ENCODE data around the gene A4GALT.
"Not testable (repeated sequence)": the region's sequence is repeated elsewhere in the genome, so short reads cannot be mapped to it uniquely, and the experiment has no call there.

A4GALT gene

DNA sequence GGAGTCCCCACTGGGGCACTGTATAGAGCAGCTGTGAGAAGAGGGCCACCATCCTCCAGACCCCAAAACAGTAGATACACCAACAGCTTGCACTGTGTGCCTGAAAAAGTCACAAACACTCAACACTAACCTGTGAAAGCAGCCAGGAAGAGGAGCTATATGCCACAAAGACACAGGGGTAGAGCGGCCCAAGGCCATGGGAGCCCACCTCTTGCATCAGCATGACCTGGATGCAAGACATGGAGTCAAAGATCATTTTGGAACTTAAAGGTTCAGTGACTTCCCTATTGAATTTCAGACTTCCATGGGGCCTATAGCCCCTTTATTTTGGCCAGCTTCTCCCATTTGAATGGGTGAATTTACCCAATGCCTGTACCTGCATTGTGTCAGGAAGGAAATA is 41.8 kb downstream of the A4GALT start:
- no peaks in the 10 kb centered on the region; the same call in 1 of the 2 replicates for H3K36me3 ChIP-seq (ENCODE audit: insufficient read depth, low read length)
- H3F3A ChIP-seq (ENCODE audit: insufficient read depth, low read length) = no peaks in the 10 kb centered on the region
- no peaks in the 10 kb centered on the region for H4K20me1 ChIP-seq (ENCODE audit: insufficient read depth, low read length)
- H3K4me2 ChIP-seq (ENCODE audit: low read length) = no peak overlapping the region
- H3K9me2 ChIP-seq (ENCODE audit: low read depth, low read length) = no peaks in the 10 kb centered on the region
- H2AFZ ChIP-seq (ENCODE audit: low read length) = no peak overlapping the region
- H3K79me2 ChIP-seq (ENCODE audit: insufficient read depth, low read length) = no peaks in the 10 kb centered on the region
- H3K9me3 ChIP-seq (ENCODE audit: low read length) = peaks cover 10% of the 10 kb centered on the region; the same call in 1 of the 2 replicates
- no peak overlapping the region for H3K4me3 ChIP-seq (ENCODE audit: low read depth, low read length, poor library complexity, severe bottlenecking)
- peaks cover 8% of the 10 kb centered on the region; the same call in 1 of the 2 replicates for H3K27me3 ChIP-seq (ENCODE audit: insufficient read depth, low read length)
- H3K4me1 ChIP-seq (ENCODE audit: insufficient read depth, low read length, severe bottlenecking) = no peaks in the 10 kb centered on the region
- H3K27ac ChIP-seq (ENCODE audit: low read depth, low read length, poor library complexity, severe bottlenecking) = no peak overlapping the region
- no peak overlapping the region for H3K9ac ChIP-seq (ENCODE audit: low read length)
- TF ChIP-seq, protein P1, sequence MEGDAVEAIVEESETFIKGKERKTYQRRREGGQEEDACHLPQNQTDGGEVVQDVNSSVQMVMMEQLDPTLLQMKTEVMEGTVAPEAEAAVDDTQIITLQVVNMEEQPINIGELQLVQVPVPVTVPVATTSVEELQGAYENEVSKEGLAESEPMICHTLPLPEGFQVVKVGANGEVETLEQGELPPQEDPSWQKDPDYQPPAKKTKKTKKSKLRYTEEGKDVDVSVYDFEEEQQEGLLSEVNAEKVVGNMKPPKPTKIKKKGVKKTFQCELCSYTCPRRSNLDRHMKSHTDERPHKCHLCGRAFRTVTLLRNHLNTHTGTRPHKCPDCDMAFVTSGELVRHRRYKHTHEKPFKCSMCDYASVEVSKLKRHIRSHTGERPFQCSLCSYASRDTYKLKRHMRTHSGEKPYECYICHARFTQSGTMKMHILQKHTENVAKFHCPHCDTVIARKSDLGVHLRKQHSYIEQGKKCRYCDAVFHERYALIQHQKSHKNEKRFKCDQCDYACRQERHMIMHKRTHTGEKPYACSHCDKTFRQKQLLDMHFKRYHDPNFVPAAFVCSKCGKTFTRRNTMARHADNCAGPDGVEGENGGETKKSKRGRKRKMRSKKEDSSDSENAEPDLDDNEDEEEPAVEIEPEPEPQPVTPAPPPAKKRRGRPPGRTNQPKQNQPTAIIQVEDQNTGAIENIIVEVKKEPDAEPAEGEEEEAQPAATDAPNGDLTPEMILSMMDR (IDR thresholded peaks at IDR 0.05; ENCODE audit: low read length) = no peak
- no peak for TF ChIP-seq EZH2 (IDR thresholded peaks at IDR 0.05; ENCODE audit: borderline replicate concordance, low read length)

GRCh38 chr22:42677936-42678335 is 42.7 kb downstream of the A4GALT start:
- H3K79me2 ChIP-seq (ENCODE audit: insufficient read depth, low read length); H2AFZ ChIP-seq (ENCODE audit: low read length); H3K9me3 ChIP-seq (ENCODE audit: low read length); H3K4me1 ChIP-seq (ENCODE audit: insufficient read depth, low read length, severe bottlenecking); H3K9ac ChIP-seq (ENCODE audit: low read length); H3K36me3 ChIP-seq (ENCODE audit: insufficient read depth, low read length); H3K27me3 ChIP-seq (ENCODE audit: insufficient read depth, low read length); H4K20me1 ChIP-seq (ENCODE audit: insufficient read depth, low read length); H3K4me3 ChIP-seq (ENCODE audit: low read depth, low read length, poor library complexity, severe bottlenecking); H3K4me2 ChIP-seq (ENCODE audit: low read length); H3K9me2 ChIP-seq (ENCODE audit: low read depth, low read length); H3F3A ChIP-seq (ENCODE audit: insufficient read depth, low read length); H3K27ac ChIP-seq (ENCODE audit: low read depth, low read length, poor library complexity, severe bottlenecking): not testable (repeated sequence)

- H3K9me2 ChIP-seq (ENCODE audit: low read depth, low read length) = no peaks in the 10 kb centered on the region
- H3K79me2 ChIP-seq (ENCODE audit: insufficient read depth, low read length) = no peaks in the 10 kb centered on the region
- peaks cover 5% of the 10 kb centered on the region for H3K4me1 ChIP-seq (ENCODE audit: insufficient read depth, low read length, severe bottlenecking)
- H3K9me3 ChIP-seq (ENCODE audit: low read length) = peaks cover 10% of the 10 kb centered on the region; the same call in 1 of the 2 replicates
- no peak overlapping the region for H2AFZ ChIP-seq (ENCODE audit: low read length)
- no peaks in the 10 kb centered on the region for H4K20me1 ChIP-seq (ENCODE audit: insufficient read depth, low read length)
- H3K36me3 ChIP-seq (ENCODE audit: insufficient read depth, low read length) = no peaks in the 10 kb centered on the region; the same call in 1 of the 2 replicates
- H3K27ac ChIP-seq (ENCODE audit: low read depth, low read length, poor library complexity, severe bottlenecking) = no peak overlapping the region
- TF ChIP-seq, protein P1 (IDR thresholded peaks at IDR 0.05; ENCODE audit: low read length) = no peak
- no peak for TF ChIP-seq EZH2 (IDR thresholded peaks at IDR 0.05; ENCODE audit: borderline replicate concordance, low read length)
- no peak overlapping the region for H3K4me2 ChIP-seq (ENCODE audit: low read length)
- no peaks in the 10 kb centered on the region for H3F3A ChIP-seq (ENCODE audit: insufficient read depth, low read length)
- H3K27me3 ChIP-seq (ENCODE audit: insufficient read depth, low read length) = peaks cover 5% of the 10 kb centered on the region; the same call in 1 of the 2 replicates
- no peak overlapping the region for H3K9ac ChIP-seq (ENCODE audit: low read length)
- no peak overlapping the region for H3K4me3 ChIP-seq (ENCODE audit: low read depth, low read length, poor library complexity, severe bottlenecking)
Observed at GRCh38 chr22:42676059-42676607, 44.5 kb downstream of the A4GALT start.

- H3K9me3 ChIP-seq (ENCODE audit: low read length) = peaks cover 7% of the 10 kb centered on the region; the same call in 1 of the 2 replicates
- H3K9me2 ChIP-seq (ENCODE audit: low read depth, low read length) = no peaks in the 10 kb centered on the region
- no peak overlapping the region for H3K4me2 ChIP-seq (ENCODE audit: low read length)
- no peak overlapping the region for H2AFZ ChIP-seq (ENCODE audit: low read length)
- H3K27ac ChIP-seq (ENCODE audit: low read depth, low read length, poor library complexity, severe bottlenecking) = no peak overlapping the region
- no peak overlapping the region for H3K4me3 ChIP-seq (ENCODE audit: low read depth, low read length, poor library complexity, severe bottlenecking)
- H3K27me3 ChIP-seq (ENCODE audit: insufficient read depth, low read length) = no peaks in the 10 kb centered on the region
- H4K20me1 ChIP-seq (ENCODE audit: insufficient read depth, low read length) = no peaks in the 10 kb centered on the region
- H3K9ac ChIP-seq (ENCODE audit: low read length) = no peak overlapping the region
- no peak for TF ChIP-seq EZH2 (IDR thresholded peaks at IDR 0.05; ENCODE audit: borderline replicate concordance, low read length)
- TF ChIP-seq, protein P1 (IDR thresholded peaks at IDR 0.05; ENCODE audit: low read length) = no peak
- no peaks in the 10 kb centered on the region for H3F3A ChIP-seq (ENCODE audit: insufficient read depth, low read length)
- no peaks in the 10 kb centered on the region for H3K36me3 ChIP-seq (ENCODE audit: insufficient read depth, low read length)
- H3K79me2 ChIP-seq (ENCODE audit: insufficient read depth, low read length) = no peaks in the 10 kb centered on the region
- H3K4me1 ChIP-seq (ENCODE audit: insufficient read depth, low read length, severe bottlenecking) = peaks cover 15% of the 10 kb centered on the region
Observed at GRCh38 chr22:42673898-42674401, 46.7 kb downstream of the A4GALT start.

DNA sequence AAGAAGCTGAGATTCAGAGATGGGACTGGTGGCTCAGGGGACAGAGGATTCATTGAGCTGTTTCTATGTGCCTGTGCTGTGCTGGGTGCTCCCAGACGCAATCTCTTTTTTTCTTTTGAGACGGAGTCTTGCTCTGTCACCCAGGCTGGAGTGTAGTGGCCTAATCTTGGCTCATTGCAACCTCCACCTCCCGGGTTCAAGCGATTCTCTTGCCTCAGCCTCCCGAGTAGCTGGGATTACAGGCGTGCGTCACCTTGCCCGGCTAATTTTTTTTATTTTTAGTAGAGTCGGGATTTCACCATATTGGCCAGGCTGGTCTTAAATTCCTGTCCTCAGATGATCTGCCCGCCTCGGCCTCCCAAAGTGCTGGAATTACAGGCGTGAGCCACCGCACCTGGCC is 47.6 kb downstream of the A4GALT start:
- not testable (repeated sequence) for H3K4me3 ChIP-seq (ENCODE audit: low read depth, low read length, poor library complexity, severe bottlenecking); H3K36me3 ChIP-seq (ENCODE audit: insufficient read depth, low read length); H3K9me2 ChIP-seq (ENCODE audit: low read depth, low read length); H3K79me2 ChIP-seq (ENCODE audit: insufficient read depth, low read length); H3K4me2 ChIP-seq (ENCODE audit: low read length); H2AFZ ChIP-seq (ENCODE audit: low read length); H3K9me3 ChIP-seq (ENCODE audit: low read length); H3F3A ChIP-seq (ENCODE audit: insufficient read depth, low read length); H4K20me1 ChIP-seq (ENCODE audit: insufficient read depth, low read length); H3K27me3 ChIP-seq (ENCODE audit: insufficient read depth, low read length); H3K27ac ChIP-seq (ENCODE audit: low read depth, low read length, poor library complexity, severe bottlenecking); H3K9ac ChIP-seq (ENCODE audit: low read length)
- H3K4me1 ChIP-seq (ENCODE audit: insufficient read depth, low read length, severe bottlenecking) = peaks cover 15% of the 10 kb centered on the region
